Bronchial epithelial cell (primary cell): ENCODE data around the gene LYG2. TPM values are rescaled to one million over a fixed set of nuclear protein-coding genes. Genes with fewer than 3 reads are reported as not detected.
"Not testable (repeated sequence)": the region's sequence is repeated elsewhere in the genome, so short reads cannot be mapped to it uniquely, and the experiment has no call there.

Experiments
- DNase-seq: peaks from one replicate; pipeline ENCODE4 v3.0.0-alpha.2; 2010; ENCODE audit warnings: low read depth
- FAIRE-seq: peaks from 2 replicates; lab custom pipeline; 2011; peaks lifted over from hg19 to GRCh38; lab: Jason Lieb, UNC
- H3K27me3 ChIP-seq: 2 replicates; pipeline ENCODE4 v1.5.1; 2011; ENCODE audit warnings: low read length; ENCODE audit not compliant: control insufficient read depth, insufficient read depth
- H3K36me3 ChIP-seq: 2 replicates; pipeline ENCODE4 v1.5.1; 2011; ENCODE audit warnings: low read length; ENCODE audit not compliant: control insufficient read depth, insufficient read depth
- H3K4me3 ChIP-seq: 2 replicates; pipeline ENCODE4 v1.5.1; 2011; ENCODE audit warnings: mild to moderate bottlenecking, low read depth, low read length, control low read depth
- total RNA-seq: library from RNA; depleted of rRNA; stranded (reverse); fragments of >200 nt; gene quantifications from 2 replicates; pipeline ENCODE4 v1.2.1, GENCODE V29; 2014
- TF ChIP-seq, protein P1 (sequence below): IDR thresholded peaks from 2 replicates; pipeline ENCODE4 v1.5.1; 2011; ENCODE audit warnings: mild to moderate bottlenecking, moderate library complexity, low read length, control low read depth, inconsistent platforms; ENCODE audit not compliant: insufficient read depth, severe bottlenecking

The LYG2 gene
- total RNA-seq, 1 donor from 2014 or later = not detected

DNA sequence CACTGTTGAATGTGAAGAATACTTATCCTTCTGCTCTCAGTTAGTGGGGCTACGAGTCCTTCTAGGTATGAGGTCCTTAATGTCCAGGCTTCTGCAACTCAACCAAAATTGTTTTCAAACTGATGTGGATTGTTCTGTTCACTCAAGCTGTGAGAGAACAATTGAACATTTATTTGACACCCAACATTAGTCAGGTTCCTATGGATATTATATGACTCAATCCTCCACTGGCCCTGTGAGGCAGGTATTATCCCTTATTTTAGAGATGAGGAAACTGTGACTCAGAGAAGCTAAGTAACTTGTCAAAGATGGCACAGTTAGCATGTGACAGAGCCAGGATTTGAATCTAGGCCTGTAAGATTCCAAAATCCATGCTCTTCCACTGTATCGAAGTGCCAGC lies 1.2 kb upstream of the LYG2 start:
- TF ChIP-seq, protein P1, sequence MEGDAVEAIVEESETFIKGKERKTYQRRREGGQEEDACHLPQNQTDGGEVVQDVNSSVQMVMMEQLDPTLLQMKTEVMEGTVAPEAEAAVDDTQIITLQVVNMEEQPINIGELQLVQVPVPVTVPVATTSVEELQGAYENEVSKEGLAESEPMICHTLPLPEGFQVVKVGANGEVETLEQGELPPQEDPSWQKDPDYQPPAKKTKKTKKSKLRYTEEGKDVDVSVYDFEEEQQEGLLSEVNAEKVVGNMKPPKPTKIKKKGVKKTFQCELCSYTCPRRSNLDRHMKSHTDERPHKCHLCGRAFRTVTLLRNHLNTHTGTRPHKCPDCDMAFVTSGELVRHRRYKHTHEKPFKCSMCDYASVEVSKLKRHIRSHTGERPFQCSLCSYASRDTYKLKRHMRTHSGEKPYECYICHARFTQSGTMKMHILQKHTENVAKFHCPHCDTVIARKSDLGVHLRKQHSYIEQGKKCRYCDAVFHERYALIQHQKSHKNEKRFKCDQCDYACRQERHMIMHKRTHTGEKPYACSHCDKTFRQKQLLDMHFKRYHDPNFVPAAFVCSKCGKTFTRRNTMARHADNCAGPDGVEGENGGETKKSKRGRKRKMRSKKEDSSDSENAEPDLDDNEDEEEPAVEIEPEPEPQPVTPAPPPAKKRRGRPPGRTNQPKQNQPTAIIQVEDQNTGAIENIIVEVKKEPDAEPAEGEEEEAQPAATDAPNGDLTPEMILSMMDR = no peak
- H3K4me3 ChIP-seq = no peak overlapping the region
- peak; percentile 68 for FAIRE-seq

DNA sequence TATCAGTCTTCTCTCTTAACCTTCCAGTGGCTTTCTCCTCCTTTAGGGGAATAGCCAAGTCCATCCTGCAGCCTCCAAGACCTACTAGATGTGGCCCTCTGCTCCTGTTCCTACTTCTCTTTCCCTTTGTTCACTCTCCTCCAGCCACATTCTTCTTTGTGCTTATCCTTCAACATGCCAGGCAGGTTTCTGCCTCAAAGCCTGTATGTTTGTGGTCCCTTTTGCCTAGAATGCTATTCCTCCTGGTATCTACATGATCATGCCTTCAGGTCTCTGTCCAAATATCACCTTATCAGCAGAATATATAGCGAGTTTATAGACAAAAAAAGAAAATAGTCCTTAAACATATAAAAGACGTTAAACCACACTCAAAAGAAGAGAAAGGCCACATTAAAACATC lies 5.5 kb downstream of the LYG2 start:
- H3K4me3 ChIP-seq = no peak overlapping the region
- H3K36me3 ChIP-seq = no peaks in the 10 kb centered on the region
- TF ChIP-seq, protein P1 = no peak
- no peaks in the 10 kb centered on the region for H3K27me3 ChIP-seq
- FAIRE-seq (no peak), DNase-seq (no peak)

More for the DNA sequence above, 1.2 kb upstream of the LYG2 start:
- Histone ChIP-seq H3K36me3 (no peaks in the 10 kb centered on the region), H3K27me3 (no peaks in the 10 kb centered on the region)
- peak; percentile 91 for DNase-seq

DNA sequence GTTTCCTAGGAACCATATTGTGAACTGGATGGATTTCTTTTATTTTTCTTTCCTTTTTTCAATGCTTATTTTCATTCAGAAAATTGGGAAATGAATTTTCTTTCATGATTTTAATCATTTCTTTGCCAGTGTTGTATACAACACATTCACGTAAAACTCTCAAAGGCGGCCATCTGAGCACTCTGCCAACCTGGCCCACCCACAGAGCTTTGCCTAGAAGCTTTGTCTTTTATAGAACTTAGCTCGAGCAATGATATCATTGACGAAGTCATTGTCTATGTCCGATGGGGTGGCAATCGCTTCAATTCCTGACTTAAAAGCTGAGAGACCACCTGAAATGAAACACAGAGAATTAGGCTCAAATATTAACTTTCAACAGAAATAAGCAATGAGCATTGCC lies 13.3 kb downstream of the LYG2 start:
- no peaks in the 10 kb centered on the region for H3K27me3 ChIP-seq
- TF ChIP-seq, protein P1 = no peak
- no peaks in the 10 kb centered on the region for H3K36me3 ChIP-seq
- H3K4me3 ChIP-seq = no peak overlapping the region
- FAIRE-seq = no peak
- no peak for DNase-seq

DNA sequence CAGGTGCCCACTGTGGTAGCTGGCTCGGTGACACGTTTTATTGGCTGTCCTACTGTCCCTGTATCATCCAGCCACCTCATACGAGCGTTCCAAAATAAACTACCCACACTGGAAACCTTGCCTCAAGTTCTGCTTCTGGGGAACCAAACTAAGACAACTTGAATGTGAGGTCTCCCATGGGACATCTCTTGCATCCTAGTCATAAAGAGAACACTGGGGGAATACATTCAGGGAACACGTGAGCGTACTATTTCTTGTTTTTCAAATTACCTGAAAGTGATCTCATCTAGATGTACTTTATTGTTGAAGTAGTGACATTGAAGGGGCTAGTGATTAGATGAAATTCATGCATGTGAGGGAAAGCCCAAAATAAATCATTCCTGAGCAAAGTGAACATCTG lies 15.0 kb downstream of the LYG2 start:
- FAIRE-seq (no peak), DNase-seq (no peak)
- Histone ChIP-seq H3K4me3 (no peak overlapping the region), H3K36me3 (no peaks in the 10 kb centered on the region), H3K27me3 (no peaks in the 10 kb centered on the region)
- TF ChIP-seq, protein P1 = no peak

DNA sequence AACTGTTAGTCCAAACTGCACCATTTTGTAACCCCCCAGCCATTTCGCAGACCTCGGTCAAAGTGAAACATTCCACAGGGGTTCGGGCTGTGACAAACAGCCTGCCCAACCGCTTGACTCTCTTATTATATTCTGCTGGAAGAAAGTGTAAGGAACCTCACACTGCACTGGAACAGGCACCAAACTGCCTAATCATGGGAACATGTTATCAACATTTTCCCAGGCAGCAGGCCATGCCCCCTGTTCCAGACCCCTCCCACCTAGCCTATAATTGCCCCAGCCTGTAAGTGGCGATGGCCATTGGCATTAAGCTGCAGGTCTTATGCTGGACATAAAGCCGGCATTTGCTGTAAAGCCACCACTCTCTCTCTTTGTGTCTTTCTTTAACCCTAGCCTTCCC lies 16.9 kb downstream of the LYG2 start:
- FAIRE-seq = no peak
- H3K36me3 ChIP-seq = no peaks in the 10 kb centered on the region
- no peak overlapping the region for H3K4me3 ChIP-seq
- no peaks in the 10 kb centered on the region for H3K27me3 ChIP-seq
- TF ChIP-seq, protein P1 = no peak
- DNase-seq = no peak

DNA sequence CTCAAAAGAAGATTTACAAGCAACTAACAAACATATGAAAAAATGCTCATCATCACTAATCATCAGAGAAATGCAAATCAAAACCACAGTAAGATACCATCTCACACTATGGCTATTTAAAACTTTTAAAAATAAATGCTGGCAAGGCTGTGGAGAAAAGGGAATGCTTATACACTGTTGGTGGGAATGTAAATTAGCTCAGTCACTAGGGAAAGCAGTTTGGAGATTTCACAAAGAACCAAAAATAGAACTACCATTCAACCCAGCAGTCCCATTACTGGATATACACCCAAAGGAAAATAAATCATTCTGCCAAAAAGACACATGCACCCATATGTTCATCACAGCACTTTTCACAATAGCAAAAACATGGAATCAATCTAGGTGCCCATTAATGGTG lies 22.3 kb downstream of the LYG2 start:
- not testable (repeated sequence) for H3K27me3 ChIP-seq, H3K4me3 ChIP-seq, DNase-seq, H3K36me3 ChIP-seq, FAIRE-seq
